ENCODE results near the gene POTEF.
"Not testable (repeated sequence)": the region's sequence is repeated elsewhere in the genome, so short reads cannot be mapped to it uniquely, and the experiment has no call there.

DNA sequence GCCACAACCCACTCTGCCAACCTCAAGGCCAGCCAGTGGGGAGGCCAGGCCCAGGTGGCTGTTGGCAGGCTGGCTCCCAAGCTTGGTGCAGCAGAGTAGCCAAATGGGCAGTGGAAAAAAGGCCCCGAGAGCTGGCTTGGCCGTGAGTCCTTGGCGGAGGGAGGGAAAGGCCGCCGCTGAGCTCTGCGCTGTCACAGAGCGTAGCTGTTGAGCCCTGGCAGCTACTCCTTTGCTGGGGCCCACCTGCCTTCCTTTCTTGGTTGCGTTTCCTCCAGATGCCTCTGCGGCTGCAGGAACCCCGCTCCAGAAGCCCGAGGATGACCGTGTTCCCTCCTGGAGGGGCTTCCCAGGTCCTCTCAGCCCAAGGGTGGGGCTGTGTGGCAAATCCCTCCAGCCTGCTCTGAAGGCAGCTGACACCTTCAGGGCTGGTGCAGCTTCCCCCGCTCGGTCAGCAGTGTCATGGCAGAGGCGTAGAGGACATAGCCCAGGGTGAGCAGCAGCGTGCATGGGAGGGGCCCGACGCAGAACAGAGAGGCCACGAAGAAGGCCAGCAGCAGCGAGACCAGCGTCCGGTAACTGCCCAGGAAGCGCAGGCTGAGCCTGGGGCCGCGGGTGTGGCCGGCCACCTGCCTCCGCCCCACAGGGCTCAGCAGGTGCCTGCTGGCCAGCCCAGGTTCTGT, 23.3 kb upstream of the POTEF start:
- TF ChIP-seq, protein P1, sequence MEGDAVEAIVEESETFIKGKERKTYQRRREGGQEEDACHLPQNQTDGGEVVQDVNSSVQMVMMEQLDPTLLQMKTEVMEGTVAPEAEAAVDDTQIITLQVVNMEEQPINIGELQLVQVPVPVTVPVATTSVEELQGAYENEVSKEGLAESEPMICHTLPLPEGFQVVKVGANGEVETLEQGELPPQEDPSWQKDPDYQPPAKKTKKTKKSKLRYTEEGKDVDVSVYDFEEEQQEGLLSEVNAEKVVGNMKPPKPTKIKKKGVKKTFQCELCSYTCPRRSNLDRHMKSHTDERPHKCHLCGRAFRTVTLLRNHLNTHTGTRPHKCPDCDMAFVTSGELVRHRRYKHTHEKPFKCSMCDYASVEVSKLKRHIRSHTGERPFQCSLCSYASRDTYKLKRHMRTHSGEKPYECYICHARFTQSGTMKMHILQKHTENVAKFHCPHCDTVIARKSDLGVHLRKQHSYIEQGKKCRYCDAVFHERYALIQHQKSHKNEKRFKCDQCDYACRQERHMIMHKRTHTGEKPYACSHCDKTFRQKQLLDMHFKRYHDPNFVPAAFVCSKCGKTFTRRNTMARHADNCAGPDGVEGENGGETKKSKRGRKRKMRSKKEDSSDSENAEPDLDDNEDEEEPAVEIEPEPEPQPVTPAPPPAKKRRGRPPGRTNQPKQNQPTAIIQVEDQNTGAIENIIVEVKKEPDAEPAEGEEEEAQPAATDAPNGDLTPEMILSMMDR (conservative IDR thresholded peaks at IDR 0.05; ENCODE audit: low read depth, low read length) = not testable (repeated sequence)
- not testable (repeated sequence) for TF ChIP-seq POLR2A (IDR thresholded peaks at IDR 0.05; ENCODE audit: low read depth, low read length); MAZ (IDR thresholded peaks at IDR 0.05; ENCODE audit: borderline replicate concordance, low read depth, low read length); RAD21 (IDR thresholded peaks at IDR 0.05; ENCODE audit: low read length); BHLHE40 (IDR thresholded peaks at IDR 0.05; ENCODE audit: low read depth, low read length); MAFK (IDR thresholded peaks at IDR 0.05; ENCODE audit: low read depth, low read length); NFE2L2 (IDR thresholded peaks at IDR 0.05; ENCODE audit: low read depth, low read length); CEBPB (IDR thresholded peaks at IDR 0.05; ENCODE audit: low read depth, low read length); CHD1 (IDR thresholded peaks at IDR 0.05; ENCODE audit: low read depth, low read length); SMC3 (IDR thresholded peaks at IDR 0.05; ENCODE audit: low read depth, low read length); MXI1 (IDR thresholded peaks at IDR 0.05; ENCODE audit: borderline replicate concordance, low read depth, low read length); RCOR1 (IDR thresholded peaks at IDR 0.05; ENCODE audit: insufficient replicate concordance, low read length)
- TF ChIP-seq, protein P2, sequence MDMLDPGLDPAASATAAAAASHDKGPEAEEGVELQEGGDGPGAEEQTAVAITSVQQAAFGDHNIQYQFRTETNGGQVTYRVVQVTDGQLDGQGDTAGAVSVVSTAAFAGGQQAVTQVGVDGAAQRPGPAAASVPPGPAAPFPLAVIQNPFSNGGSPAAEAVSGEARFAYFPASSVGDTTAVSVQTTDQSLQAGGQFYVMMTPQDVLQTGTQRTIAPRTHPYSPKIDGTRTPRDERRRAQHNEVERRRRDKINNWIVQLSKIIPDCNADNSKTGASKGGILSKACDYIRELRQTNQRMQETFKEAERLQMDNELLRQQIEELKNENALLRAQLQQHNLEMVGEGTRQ (IDR thresholded peaks at IDR 0.05; ENCODE audit: low read depth, low read length) = not testable (repeated sequence)
- TF ChIP-seq, protein P3, sequence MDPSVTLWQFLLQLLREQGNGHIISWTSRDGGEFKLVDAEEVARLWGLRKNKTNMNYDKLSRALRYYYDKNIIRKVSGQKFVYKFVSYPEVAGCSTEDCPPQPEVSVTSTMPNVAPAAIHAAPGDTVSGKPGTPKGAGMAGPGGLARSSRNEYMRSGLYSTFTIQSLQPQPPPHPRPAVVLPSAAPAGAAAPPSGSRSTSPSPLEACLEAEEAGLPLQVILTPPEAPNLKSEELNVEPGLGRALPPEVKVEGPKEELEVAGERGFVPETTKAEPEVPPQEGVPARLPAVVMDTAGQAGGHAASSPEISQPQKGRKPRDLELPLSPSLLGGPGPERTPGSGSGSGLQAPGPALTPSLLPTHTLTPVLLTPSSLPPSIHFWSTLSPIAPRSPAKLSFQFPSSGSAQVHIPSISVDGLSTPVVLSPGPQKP (IDR thresholded peaks at IDR 0.05; ENCODE audit: borderline replicate concordance, low read depth, low read length) = not testable (repeated sequence)

Measured in IMR-90 (cell line).